Uterine smooth muscle cell (primary cell): ENCODE data around the gene CIDEA. TPM values are rescaled to one million over a fixed set of nuclear protein-coding genes. Genes with fewer than 3 reads are reported as not detected.

Experiments used
- total RNA-seq: library from RNA; depleted of rRNA; stranded (reverse); fragments of >200 nt; gene quantifications from 2 replicates; pipeline ENCODE4 v1.2.3, GENCODE V29; 2014

The CIDEA gene
- total RNA-seq, result 5.2 and 12.1 TPM in 2 replicates

GRCh38 chr18:12254136-12254819 lies at the start of gene CIDEA:
CIDEA (plus strand) TSS chr18:12254361; CDS start chr18:12254384, 23 bp downstream.

GRCh38 chr18:12307701-12308385 lies 53.7 kb downstream of the CIDEA start, which contains the start of gene TUBB6:
TUBB6 (plus strand) TSS chr18:12308241; CDS start chr18:12308293, 52 bp downstream.

Other genes starting within 250 kb of the CIDEA start
- not detected in 2 replicates for gene ANKRD62, start 160.5 kb upstream of the CIDEA start, total RNA-seq
- gene TUBB6, start 53.9 kb downstream of the CIDEA start, total RNA-seq, result 487 and 1,381 TPM in 2 replicates
- 60.0 and 64.6 TPM in 2 replicates for gene AFG3L2, start 122.9 kb downstream of the CIDEA start, total RNA-seq
- gene PRELID3A, start 153.6 kb downstream of the CIDEA start, total RNA-seq, result 6.0 and 7.7 TPM in 2 replicates